Neural progenitor cell (in vitro differentiated cells): Measurements from ENCODE around the gene LY6G6D. TPM values are rescaled to one million over a fixed set of nuclear protein-coding genes. Genes with fewer than 3 reads are reported as not detected.
A peak's percentile ranks its signal among the peaks of the same experiment; 100 is the strongest.

Source experiments
- DNase-seq: peaks from one replicate; pipeline ENCODE4 v3.0.0-alpha.2; 2016; ENCODE audit warnings: low spot score
- H2AFZ ChIP-seq: fragments of 200-600 bp; sonication (generic); replicated peaks from 2 replicates; pipeline ENCODE4 v1.6.1; 2016; ENCODE audit warnings: antibody characterized with exemption
- H3F3A ChIP-seq: fragments of 200-600 bp; sonication (generic); 2 replicates; pipeline ENCODE4 v1.6.1; 2016; ENCODE audit warnings: antibody characterized with exemption, low read depth
- H3K27ac ChIP-seq: fragments of 200-600 bp; sonication (generic); 2 replicates; pipeline ENCODE4 v1.5.1; 2016; ENCODE audit warnings: mild to moderate bottlenecking
- H3K27me3 ChIP-seq: fragments of 200-600 bp; sonication (generic); 2 replicates; pipeline ENCODE4 v1.6.1; 2016; ENCODE audit warnings: mild to moderate bottlenecking, moderate library complexity
- H3K36me3 ChIP-seq: fragments of 200-600 bp; sonication (generic); 2 replicates; pipeline ENCODE4 v1.5.1; 2016
- H3K4me1 ChIP-seq: fragments of 200-600 bp; sonication (generic); 2 replicates; pipeline ENCODE4 v1.6.1; 2016; ENCODE audit warnings: mixed run types
- H3K4me2 ChIP-seq: fragments of 200-600 bp; sonication (generic); 2 replicates; pipeline ENCODE4 v1.6.1; 2016
- H3K4me3 ChIP-seq: fragments of 200-600 bp; sonication (generic); 2 replicates; pipeline ENCODE4 v1.5.1; 2016
- H3K79me2 ChIP-seq: fragments of 200-600 bp; sonication (generic); 2 replicates; pipeline ENCODE4 v1.6.1; 2016; ENCODE audit warnings: low read depth
- H3K9ac ChIP-seq: fragments of 200-600 bp; sonication (generic); 2 replicates; pipeline ENCODE4 v1.6.1; 2016
- H3K9me3 ChIP-seq: fragments of 200-600 bp; sonication (generic); 2 replicates; pipeline ENCODE4 v1.5.1; 2016; ENCODE audit warnings: low read depth
- H4K20me1 ChIP-seq: fragments of 200-600 bp; sonication (generic); 2 replicates; pipeline ENCODE4 v1.6.1; 2016; ENCODE audit warnings: low read depth
- H3K27ac Mint-ChIP-seq: 3 replicates; pipeline ENCODE4 v1.8.0; 2021; ENCODE audit warnings: mixed read lengths
- H3K27me3 Mint-ChIP-seq: 2 replicates; pipeline ENCODE4 v1.8.0; 2022; ENCODE audit warnings: low read depth, mild to moderate bottlenecking, inconsistent platforms, moderate library complexity, mixed read lengths; ENCODE audit not compliant: insufficient read depth
- H3K36me3 Mint-ChIP-seq: 3 replicates; pipeline ENCODE4 v1.8.0; 2021; ENCODE audit warnings: mixed read lengths
- H3K4me1 Mint-ChIP-seq: 3 replicates; pipeline ENCODE4 v1.8.0; 2021; ENCODE audit warnings: mixed read lengths
- H3K4me3 Mint-ChIP-seq: 3 replicates; pipeline ENCODE4 v1.8.0; 2021; ENCODE audit warnings: mild to moderate bottlenecking, moderate library complexity, mixed read lengths
- H3K9me3 Mint-ChIP-seq: 3 replicates; pipeline ENCODE4 v1.8.0; 2020; ENCODE audit warnings: mixed read lengths
- CTCF ChIP-seq: fragments of 200-600 bp; sonication (generic); IDR thresholded peaks from 2 replicates; pipeline ENCODE4 v1.5.1; 2017; ENCODE audit warnings: antibody characterized with exemption, mild to moderate bottlenecking
- EZH2 ChIP-seq: fragments of 200-600 bp; sonication (generic); IDR thresholded peaks from 2 replicates; pipeline ENCODE4 v1.6.1; 2017; ENCODE audit warnings: antibody characterized with exemption, mild to moderate bottlenecking, moderate library complexity
- EZH2phosphoT487 ChIP-seq: fragments of 200-600 bp; sonication (generic); IDR thresholded peaks from 2 replicates; pipeline ENCODE4 v1.6.1; 2017; ENCODE audit warnings: antibody characterized with exemption
- total RNA-seq: library from RNA; depleted of rRNA; stranded (reverse); fragments of >200 nt; gene quantifications from 2 replicates; pipeline ENCODE4 v1.2.3, GENCODE V29; 2015; ENCODE audit warnings: low replicate concordance

Gene LY6G6D
- total RNA-seq, 1 donor from 2014 or later = 0.90 TPM

- Histone ChIP-seq H3K27me3 (no peaks in the 10 kb centered on the region), H3K79me2 (no peaks in the 10 kb centered on the region), H3K36me3 (no peaks in the 10 kb centered on the region), H3K9ac (no peak overlapping the region), H3K4me1 (peaks cover 3% of the 10 kb centered on the region), H3K27ac (no peak overlapping the region), H3K4me3 (no peak overlapping the region), H3K4me2 (no peak overlapping the region), H3K9me3 (no peaks in the 10 kb centered on the region), H4K20me1 (peaks cover 8% of the 10 kb centered on the region), H3F3A (peaks cover 18% of the 10 kb centered on the region), H2AFZ (no peak overlapping the region)
- Mint-ChIP-seq H3K4me1 (peaks cover 11% of the 10 kb centered on the region), H3K4me3 (no peak overlapping the region), H3K9me3 (no peaks in the 10 kb centered on the region), H3K27me3 (peaks cover 2% of the 10 kb centered on the region), H3K36me3 (peaks cover 38% of the 10 kb centered on the region), H3K27ac (peak overlapping the region; percentile 57)
- no peak for DNase-seq
- TF ChIP-seq EZH2phosphoT487 = no peak
- TF ChIP-seq CTCF = no peak
- no peak for TF ChIP-seq EZH2
These were observed 27.1 kb upstream of the LY6G6D start for GRCh38 chr6:31687860-31688693.

GRCh38 chr6:31689249-31690110 lies 25.7 kb upstream of the LY6G6D start:
- Histone ChIP-seq H3K27ac (no peak overlapping the region), H3K4me2 (no peak overlapping the region), H3K9ac (no peak overlapping the region), H3F3A (peaks cover 5% of the 10 kb centered on the region), H3K4me3 (no peak overlapping the region), H3K9me3 (no peaks in the 10 kb centered on the region), H3K79me2 (no peaks in the 10 kb centered on the region), H2AFZ (no peak overlapping the region), H3K36me3 (no peaks in the 10 kb centered on the region), H4K20me1 (peaks cover 3% of the 10 kb centered on the region), H3K27me3 (no peaks in the 10 kb centered on the region), H3K4me1 (no peaks in the 10 kb centered on the region)
- Mint-ChIP-seq H3K4me3 (no peak overlapping the region), H3K36me3 (peaks cover 43% of the 10 kb centered on the region), H3K9me3 (no peaks in the 10 kb centered on the region), H3K27ac (peak overlapping the region; percentile 34), H3K4me1 (peaks cover 3% of the 10 kb centered on the region), H3K27me3 (peaks cover 2% of the 10 kb centered on the region)
- TF ChIP-seq EZH2phosphoT487 (no peak), CTCF (peak; percentile 50)
- DNase-seq = no peak

- TF ChIP-seq EZH2phosphoT487 = no peak
- TF ChIP-seq EZH2 = no peak
- no peaks in the 10 kb centered on the region for H3K9me3 Mint-ChIP-seq
- no peaks in the 10 kb centered on the region for H3K9me3 ChIP-seq
- H3F3A ChIP-seq = no peaks in the 10 kb centered on the region
- H4K20me1 ChIP-seq = peaks cover 3% of the 10 kb centered on the region
- H3K27ac Mint-ChIP-seq = peak overlapping the region; percentile 34
- H3K4me3 ChIP-seq = no peak overlapping the region
- H3K27me3 ChIP-seq = no peaks in the 10 kb centered on the region
- H2AFZ ChIP-seq = no peak overlapping the region
- H3K79me2 ChIP-seq = no peaks in the 10 kb centered on the region
- H3K27me3 Mint-ChIP-seq = peaks cover under 1% of the 10 kb centered on the region
- H3K9ac ChIP-seq = no peak overlapping the region
- H3K27ac ChIP-seq = no peak overlapping the region
- DNase-seq = no peak
- H3K4me1 ChIP-seq = no peaks in the 10 kb centered on the region
- peaks cover 40% of the 10 kb centered on the region for H3K36me3 Mint-ChIP-seq
- no peaks in the 10 kb centered on the region for H3K36me3 ChIP-seq
- no peak overlapping the region for H3K4me3 Mint-ChIP-seq
- no peak overlapping the region for H3K4me2 ChIP-seq
- H3K4me1 Mint-ChIP-seq = peaks cover 3% of the 10 kb centered on the region
These were observed 24.7 kb upstream of the LY6G6D start for GRCh38 chr6:31690231-31691077.
